CD14-positive monocyte (primary cell): Measurements from ENCODE around the gene NTNG1. TPM values are rescaled to one million over a fixed set of nuclear protein-coding genes. Genes with fewer than 3 reads are reported as not detected.

Experiments
- DNase-seq, 3 donors: peaks; one replicate each; pipeline ENCODE4 v3.0.0-alpha.2; 2011 to 2022
- H2AFZ ChIP-seq: 2 replicates; pipeline ENCODE4 v1.6.0; 2012; ENCODE audit warnings: mild to moderate bottlenecking, low read depth, low read length, inconsistent platforms; ENCODE audit not compliant: insufficient read depth, poor library complexity, severe bottlenecking
- H3K27ac ChIP-seq, 2 donors: 1 replicate in 1 of 2; 2 replicates in 1 of 2; pipeline ENCODE4 v1.5.1; 2012 to 2013; ENCODE audit warnings: low read length in 2 of 2, control low read depth in 1 of 2, inconsistent platforms in 1 of 2, low read depth in 1 of 2, mild to moderate bottlenecking in 1 of 2
- H3K27me3 ChIP-seq, 2 donors: one replicate each; pipeline versions ENCODE4 v1.6.0 to v1.6.1; 2011 to 2013; ENCODE audit warnings: low read length in 2 of 2; ENCODE audit not compliant: control insufficient read depth in 2 of 2, insufficient read depth in 2 of 2
- H3K36me3 ChIP-seq, 2 donors: replicated peaks in 1 of 2; 1 replicate in 1 of 2; 2 replicates in 1 of 2; pipeline versions ENCODE4 v1.5.1 to v1.6.1; 2012 to 2013; ENCODE audit warnings: low read length in 2 of 2, control low read depth in 1 of 2, inconsistent platforms in 1 of 2, mild to moderate bottlenecking in 1 of 2; ENCODE audit not compliant: insufficient read depth in 2 of 2, control insufficient read depth in 1 of 2
- H3K4me1 ChIP-seq, 2 donors: 1 replicate in 1 of 2; 2 replicates in 1 of 2; pipeline versions ENCODE4 v1.5.1 to v1.6.1; 2012 to 2013; ENCODE audit warnings: low read length in 2 of 2, control low read depth in 1 of 2, inconsistent platforms in 1 of 2, mild to moderate bottlenecking in 1 of 2, moderate library complexity in 1 of 2; ENCODE audit not compliant: insufficient read depth in 2 of 2, control insufficient read depth in 1 of 2
- H3K4me2 ChIP-seq: replicated peaks from 2 replicates; pipeline ENCODE3; 2012; ENCODE audit warnings: low read length, moderate library complexity, mild to moderate bottlenecking; ENCODE audit not compliant: poor library complexity, severe bottlenecking; ENCODE audit errors: extremely low read depth
- H3K4me3 ChIP-seq, 3 experiments: fragments of 200-600 bp in 1 of 3; sonication (generic) in 1 of 3; replicated peaks in 1 of 3; 1 replicate in 2 of 3; 2 replicates in 1 of 3; pipeline ENCODE4 v1.5.1; 2011 to 2013; ENCODE audit warnings: low read length in 3 of 3, mild to moderate bottlenecking in 3 of 3, control low read depth in 2 of 3, low read depth in 2 of 3, inconsistent platforms in 1 of 3, moderate library complexity in 1 of 3
- H3K79me2 ChIP-seq: 2 replicates; pipeline ENCODE4 v1.6.0; 2012; ENCODE audit warnings: mild to moderate bottlenecking, control low read depth, inconsistent platforms, low read length, moderate library complexity; ENCODE audit not compliant: insufficient read depth
- H3K9ac ChIP-seq: 2 replicates; pipeline ENCODE4 v1.6.0; 2017; ENCODE audit warnings: low read length, mild to moderate bottlenecking; ENCODE audit not compliant: insufficient read depth, poor library complexity, severe bottlenecking
- H3K9me3 ChIP-seq, 2 donors: replicated peaks in 1 of 2; 1 replicate in 1 of 2; 2 replicates in 1 of 2; pipeline versions ENCODE4 v1.5.1 to v1.6.1; 2012 to 2013; ENCODE audit warnings: low read length in 2 of 2, control low read depth in 1 of 2; ENCODE audit not compliant: control insufficient read depth in 1 of 2, insufficient read depth in 1 of 2
- H4K20me1 ChIP-seq: 2 replicates; pipeline ENCODE4 v1.6.0; 2012; ENCODE audit warnings: mild to moderate bottlenecking, low read length, control low read depth, moderate library complexity; ENCODE audit not compliant: insufficient read depth
- H3K27ac Mint-ChIP-seq, 7 donors: one replicate each; pipeline ENCODE4 v1.8.0; 2020; ENCODE audit warnings: mild to moderate bottlenecking in 7 of 7, mixed read lengths in 7 of 7, moderate library complexity in 6 of 7, inconsistent platforms in 2 of 7
- H3K27me3 Mint-ChIP-seq, 3 donors: one replicate each; pipeline ENCODE4 v1.8.0; 2021 to 2022; ENCODE audit warnings: low read depth in 3 of 3, mild to moderate bottlenecking in 3 of 3, mixed read lengths in 3 of 3, moderate library complexity in 3 of 3, inconsistent platforms in 1 of 3
- H3K36me3 Mint-ChIP-seq, 2 donors: one replicate each; pipeline ENCODE4 v1.8.0; 2020; ENCODE audit warnings: mixed read lengths in 2 of 2, inconsistent platforms in 1 of 2, mild to moderate bottlenecking in 1 of 2
- H3K4me1 Mint-ChIP-seq: one replicate; pipeline ENCODE4 v1.8.0; 2020; ENCODE audit warnings: mild to moderate bottlenecking, mixed read lengths
- H3K4me3 Mint-ChIP-seq, 2 donors: one replicate each; pipeline ENCODE4 v1.8.0; 2020; ENCODE audit warnings: mild to moderate bottlenecking in 2 of 2, mixed read lengths in 2 of 2, moderate library complexity in 1 of 2
- H3K9me3 Mint-ChIP-seq, 7 donors: one replicate each; pipeline ENCODE4 v1.8.0; 2020 to 2022; ENCODE audit warnings: mixed read lengths in 7 of 7, mild to moderate bottlenecking in 6 of 7, moderate library complexity in 6 of 7, inconsistent platforms in 2 of 7
- WGBS: methylation state at CpG from one replicate; pipeline ENCODE4 v1.1.5; 2013; ENCODE audit warnings: missing lambda C conversion rate; ENCODE audit not compliant: insufficient coverage; 5-methylcytosine and 5-hydroxymethylcytosine counted together
- intact Hi-C, 2 donors: fragments of 100-400 bp; cut with micrococcal nuclease; formaldehyde crosslinking; loops; one replicate each; pipeline versions ENCODE4 v1.15.0 to v1.15.1; 2023
- polyA plus RNA-seq, 3 donors: library from polyadenylated mRNA; depleted of rRNA in 1 of 3; unstranded in 2 of 3; stranded (reverse) in 1 of 3; fragments of 300-500 nt in 2 of 3; fragments of >200 nt in 1 of 3; fragmentation: Illumina TruSeq in 2 of 3; gene quantifications; 1 replicate in 2 of 3; 2 replicates in 1 of 3; pipeline ENCODE4 v1.2.3, GENCODE V29; 2012 to 2021
- TF ChIP-seq, protein P1 (sequence below): fragments of 200-600 bp; IDR thresholded peaks from one replicate; pipeline ENCODE4 v1.8.0; 2022; ENCODE audit warnings: antibody characterized with exemption, mild to moderate bottlenecking

NTNG1 gene
- polyA plus RNA-seq, 3 donors: not detected

DNA sequence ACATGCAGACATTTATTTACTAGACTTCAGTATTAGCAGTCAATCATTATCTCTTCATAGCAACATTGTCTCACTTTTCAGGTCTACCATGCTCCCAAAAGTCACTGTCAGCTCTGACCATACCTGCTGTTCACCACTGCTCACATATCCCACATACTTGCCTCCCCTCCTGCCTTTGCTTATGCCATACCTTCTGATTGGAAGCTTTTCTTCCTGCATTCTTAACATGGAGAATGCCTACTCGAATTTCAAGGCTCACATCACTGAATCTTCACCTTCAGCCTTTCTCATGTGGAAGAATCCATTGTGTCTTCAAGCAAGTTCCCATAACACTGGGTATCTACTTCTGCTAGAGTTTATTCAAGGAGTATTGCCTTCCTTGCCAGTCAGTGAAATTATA, 135.4 kb downstream of the NTNG1 start:
- H3K27ac Mint-ChIP-seq: no peak overlapping the region

DNA sequence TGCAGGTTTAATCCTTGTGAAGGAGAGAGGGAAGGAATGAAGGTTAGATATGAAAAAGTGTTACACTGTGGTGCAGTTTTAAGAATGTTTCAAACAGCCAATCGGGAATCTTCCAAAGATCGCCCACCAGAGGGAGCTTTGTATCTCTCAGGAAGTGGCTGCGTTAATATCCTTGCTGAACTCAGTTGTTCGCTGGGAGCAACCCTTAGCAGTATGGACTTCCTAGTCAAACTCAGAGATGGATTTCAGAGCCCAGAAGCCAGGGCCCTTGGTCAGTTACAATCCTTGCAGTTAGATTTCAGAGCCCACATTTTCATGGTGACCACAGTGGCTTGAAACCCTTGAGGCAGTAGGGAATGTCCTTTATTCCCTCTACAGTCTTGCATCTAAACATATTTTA, 136.2 kb downstream of the NTNG1 start:
- Histone ChIP-seq H4K20me1 (no peaks in the 10 kb centered on the region), H3K9me3 (no peaks in the 10 kb centered on the region), H3K4me2 (no peak overlapping the region), H3K27ac (no peak overlapping the region), H3K27me3 (no peaks in the 10 kb centered on the region), H3K4me1 (no peaks in the 10 kb centered on the region), H3K36me3 (no peaks in the 10 kb centered on the region), H2AFZ (no peak overlapping the region), H3K79me2 (no peaks in the 10 kb centered on the region), H3K4me3 (no peak overlapping the region), H3K9ac (no peak overlapping the region)
- Mint-ChIP-seq H3K27me3 (no peaks in the 10 kb centered on the region), H3K4me1 (no peaks in the 10 kb centered on the region), H3K4me3 (no peak overlapping the region), H3K27ac (no peak overlapping the region), H3K36me3 (no peaks in the 10 kb centered on the region), H3K9me3 (peaks cover 0 to 2% (median 0%) of the 10 kb centered on the region in 7 donors)
- no peak for DNase-seq
- WGBS: 83% methylated on average over 4 of the region's 4 CpGs
- TF ChIP-seq, protein P1, sequence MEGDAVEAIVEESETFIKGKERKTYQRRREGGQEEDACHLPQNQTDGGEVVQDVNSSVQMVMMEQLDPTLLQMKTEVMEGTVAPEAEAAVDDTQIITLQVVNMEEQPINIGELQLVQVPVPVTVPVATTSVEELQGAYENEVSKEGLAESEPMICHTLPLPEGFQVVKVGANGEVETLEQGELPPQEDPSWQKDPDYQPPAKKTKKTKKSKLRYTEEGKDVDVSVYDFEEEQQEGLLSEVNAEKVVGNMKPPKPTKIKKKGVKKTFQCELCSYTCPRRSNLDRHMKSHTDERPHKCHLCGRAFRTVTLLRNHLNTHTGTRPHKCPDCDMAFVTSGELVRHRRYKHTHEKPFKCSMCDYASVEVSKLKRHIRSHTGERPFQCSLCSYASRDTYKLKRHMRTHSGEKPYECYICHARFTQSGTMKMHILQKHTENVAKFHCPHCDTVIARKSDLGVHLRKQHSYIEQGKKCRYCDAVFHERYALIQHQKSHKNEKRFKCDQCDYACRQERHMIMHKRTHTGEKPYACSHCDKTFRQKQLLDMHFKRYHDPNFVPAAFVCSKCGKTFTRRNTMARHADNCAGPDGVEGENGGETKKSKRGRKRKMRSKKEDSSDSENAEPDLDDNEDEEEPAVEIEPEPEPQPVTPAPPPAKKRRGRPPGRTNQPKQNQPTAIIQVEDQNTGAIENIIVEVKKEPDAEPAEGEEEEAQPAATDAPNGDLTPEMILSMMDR: no peak
- intact Hi-C loops: no loop called here

More for the DNA sequence above, 135.4 kb downstream of the NTNG1 start:
- no peak overlapping the region for H3K4me3 ChIP-seq
- TF ChIP-seq, protein P1: no peak
- peaks cover 0 to 2% (median 0%) of the 10 kb centered on the region in 7 donors for H3K9me3 Mint-ChIP-seq
- no peaks in the 10 kb centered on the region for H3K9me3 ChIP-seq
- WGBS: no CpG with 5 or more reads among the region's 1 CpG
- no peak overlapping the region for H3K4me3 Mint-ChIP-seq
- H3K36me3 Mint-ChIP-seq: no peaks in the 10 kb centered on the region
- no peaks in the 10 kb centered on the region for H3K4me1 ChIP-seq
- H3K9ac ChIP-seq: no peak overlapping the region
- no peaks in the 10 kb centered on the region for H3K36me3 ChIP-seq
- no peak overlapping the region for H3K27ac ChIP-seq
- H3K79me2 ChIP-seq: no peaks in the 10 kb centered on the region
- H4K20me1 ChIP-seq: no peaks in the 10 kb centered on the region
- no peaks in the 10 kb centered on the region for H3K27me3 Mint-ChIP-seq
- H3K4me1 Mint-ChIP-seq: no peaks in the 10 kb centered on the region
- DNase-seq: no peak
- no peaks in the 10 kb centered on the region for H3K27me3 ChIP-seq
- H3K4me2 ChIP-seq: no peak overlapping the region
- no peak overlapping the region for H2AFZ ChIP-seq
- intact Hi-C loops: no loop called here
